GM12801 (cell line): ENCODE results near the gene FAAP100.

Source experiments
- TF ChIP-seq, protein P1 (sequence below): IDR thresholded peaks from one replicate; pipeline ENCODE4 v1.5.1; 2011; ENCODE audit warnings: control low read depth; ENCODE audit not compliant: insufficient read length; ENCODE audit errors: extremely low read depth

Gene FAAP100

GRCh38 chr17:81549826-81550225, 2.3 kb downstream of the FAAP100 start:
- TF ChIP-seq, protein P1, sequence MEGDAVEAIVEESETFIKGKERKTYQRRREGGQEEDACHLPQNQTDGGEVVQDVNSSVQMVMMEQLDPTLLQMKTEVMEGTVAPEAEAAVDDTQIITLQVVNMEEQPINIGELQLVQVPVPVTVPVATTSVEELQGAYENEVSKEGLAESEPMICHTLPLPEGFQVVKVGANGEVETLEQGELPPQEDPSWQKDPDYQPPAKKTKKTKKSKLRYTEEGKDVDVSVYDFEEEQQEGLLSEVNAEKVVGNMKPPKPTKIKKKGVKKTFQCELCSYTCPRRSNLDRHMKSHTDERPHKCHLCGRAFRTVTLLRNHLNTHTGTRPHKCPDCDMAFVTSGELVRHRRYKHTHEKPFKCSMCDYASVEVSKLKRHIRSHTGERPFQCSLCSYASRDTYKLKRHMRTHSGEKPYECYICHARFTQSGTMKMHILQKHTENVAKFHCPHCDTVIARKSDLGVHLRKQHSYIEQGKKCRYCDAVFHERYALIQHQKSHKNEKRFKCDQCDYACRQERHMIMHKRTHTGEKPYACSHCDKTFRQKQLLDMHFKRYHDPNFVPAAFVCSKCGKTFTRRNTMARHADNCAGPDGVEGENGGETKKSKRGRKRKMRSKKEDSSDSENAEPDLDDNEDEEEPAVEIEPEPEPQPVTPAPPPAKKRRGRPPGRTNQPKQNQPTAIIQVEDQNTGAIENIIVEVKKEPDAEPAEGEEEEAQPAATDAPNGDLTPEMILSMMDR = no peak

GRCh38 chr17:81549031-81549557, 3.1 kb downstream of the FAAP100 start:
- TF ChIP-seq, protein P1 = no peak

DNA sequence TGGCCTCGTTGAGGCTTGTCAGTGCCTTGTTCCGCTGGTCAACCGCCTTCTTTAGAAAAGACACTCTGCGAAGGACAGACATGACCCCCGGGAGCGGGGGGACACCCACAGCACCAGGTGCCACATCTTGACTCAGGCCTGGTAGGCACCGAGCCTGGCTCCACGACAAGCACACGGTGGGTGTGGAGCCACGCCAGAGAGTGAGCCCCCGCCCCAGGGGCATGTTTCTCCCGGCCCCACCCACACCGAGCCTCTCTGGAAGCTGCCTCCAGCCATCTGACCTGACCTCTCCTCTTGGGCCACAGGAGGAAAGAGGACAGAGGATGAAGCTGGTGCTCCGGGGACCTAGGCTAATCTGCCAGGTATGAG, 4.6 kb downstream of the FAAP100 start:
- TF ChIP-seq, protein P1 = no peak

GRCh38 chr17:81546906-81547613, 5.1 kb downstream of the FAAP100 start:
- TF ChIP-seq, protein P1 = no peak

GRCh38 chr17:81545160-81545949, 6.8 kb downstream of the FAAP100 start:
- TF ChIP-seq, protein P1 = no peak

GRCh38 chr17:81544281-81544974, 7.7 kb downstream of the FAAP100 start:
- TF ChIP-seq, protein P1 = no peak

GRCh38 chr17:81543756-81544155, 8.4 kb downstream of the FAAP100 start:
- TF ChIP-seq, protein P1 = no peak
